ENCODE data around the gene PCSK2. TPM values are rescaled to one million over a fixed set of nuclear protein-coding genes. Genes with fewer than 3 reads are reported as not detected.

Gene PCSK2
- total RNA-seq, 2 experiments from 2014 or later: not detected

DNA sequence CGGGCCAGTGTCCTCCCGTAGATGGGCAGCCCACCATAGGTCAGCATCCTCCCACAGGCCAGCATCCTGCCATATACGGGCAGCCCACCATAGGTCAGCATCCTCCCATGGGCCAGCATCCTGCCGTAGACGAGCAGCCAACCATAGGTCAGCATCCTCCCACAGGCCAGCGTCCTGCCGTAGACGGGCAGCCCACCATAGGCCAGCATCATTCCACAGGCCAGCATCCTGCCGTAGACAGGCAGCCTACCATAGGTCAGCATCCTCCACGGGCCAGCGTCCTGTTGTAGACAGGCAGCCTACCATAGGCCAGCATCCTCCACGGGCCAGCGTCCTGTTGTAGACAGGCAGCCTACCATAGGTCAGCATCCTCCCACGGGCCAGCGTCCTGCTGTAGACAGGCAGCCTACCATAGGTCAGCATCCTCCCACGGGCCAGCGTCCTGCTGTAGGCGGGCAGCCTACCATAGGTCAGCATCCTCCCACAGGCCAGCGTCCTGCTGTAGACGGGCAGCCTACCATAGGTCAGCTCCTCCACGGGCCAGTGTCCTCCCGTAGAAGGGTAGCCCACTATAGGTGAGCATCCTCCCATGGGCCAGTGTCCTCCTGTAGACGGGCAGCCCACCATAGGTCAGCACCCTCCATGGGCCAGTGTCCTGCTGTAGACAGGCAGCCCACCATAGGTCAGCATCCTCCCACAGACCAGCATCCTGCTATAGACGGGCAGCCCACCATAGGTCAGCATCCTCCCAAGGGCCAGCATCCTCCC lies 241.4 kb downstream of the PCSK2 start:
- Histone ChIP-seq H3K36me3 (ENCODE audit: insufficient read depth, low read length) (no peaks in the 10 kb centered on the region), H3K4me1 (ENCODE audit: insufficient read depth, low read length, poor library complexity, severe bottlenecking) (no peaks in the 10 kb centered on the region), H4K20me1 (ENCODE audit: insufficient read depth, low read length) (no peaks in the 10 kb centered on the region), H3K9me2 (ENCODE audit: insufficient read depth, low read length) (no peaks in the 10 kb centered on the region), H3K79me2 (ENCODE audit: insufficient read depth, low read depth, low read length) (no peaks in the 10 kb centered on the region), H3K9me3 (ENCODE audit: low read length) (no peaks in the 10 kb centered on the region), H2AFZ (ENCODE audit: low read length) (no peak overlapping the region), H3K4me2 (ENCODE audit: low read length) (no peak overlapping the region), H3K4me3 (ENCODE audit: low read depth, low read length, poor library complexity, severe bottlenecking) (no peak overlapping the region), H3K27ac (ENCODE audit: low read depth, low read length, poor library complexity, severe bottlenecking) (no peak overlapping the region)
- no peak for DNase-seq (ENCODE audit: low spot score)
- CTCF ChIA-PET (ENCODE audit: unreplicated experiment): no interaction called here
- POLR2A ChIA-PET: interaction anchor here (0.6 kb wide), 2 partner anchors 108 to 436 kb away, joined by 4 to 5 read pairs; no protein-coding TSS in a partner anchor
- TF ChIP-seq, protein P1, sequence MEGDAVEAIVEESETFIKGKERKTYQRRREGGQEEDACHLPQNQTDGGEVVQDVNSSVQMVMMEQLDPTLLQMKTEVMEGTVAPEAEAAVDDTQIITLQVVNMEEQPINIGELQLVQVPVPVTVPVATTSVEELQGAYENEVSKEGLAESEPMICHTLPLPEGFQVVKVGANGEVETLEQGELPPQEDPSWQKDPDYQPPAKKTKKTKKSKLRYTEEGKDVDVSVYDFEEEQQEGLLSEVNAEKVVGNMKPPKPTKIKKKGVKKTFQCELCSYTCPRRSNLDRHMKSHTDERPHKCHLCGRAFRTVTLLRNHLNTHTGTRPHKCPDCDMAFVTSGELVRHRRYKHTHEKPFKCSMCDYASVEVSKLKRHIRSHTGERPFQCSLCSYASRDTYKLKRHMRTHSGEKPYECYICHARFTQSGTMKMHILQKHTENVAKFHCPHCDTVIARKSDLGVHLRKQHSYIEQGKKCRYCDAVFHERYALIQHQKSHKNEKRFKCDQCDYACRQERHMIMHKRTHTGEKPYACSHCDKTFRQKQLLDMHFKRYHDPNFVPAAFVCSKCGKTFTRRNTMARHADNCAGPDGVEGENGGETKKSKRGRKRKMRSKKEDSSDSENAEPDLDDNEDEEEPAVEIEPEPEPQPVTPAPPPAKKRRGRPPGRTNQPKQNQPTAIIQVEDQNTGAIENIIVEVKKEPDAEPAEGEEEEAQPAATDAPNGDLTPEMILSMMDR (conservative IDR thresholded peaks at IDR 0.05; ENCODE audit: low read length): no peak
- no peak for TF ChIP-seq EZH2phosphoT487 (IDR thresholded peaks at IDR 0.05; ENCODE audit: borderline replicate concordance, low read depth, low read length)
- no TSS peak for BruUV-seq (replicated peaks)
- intact Hi-C loops (cut with micrococcal nuclease; ENCODE audit: unreplicated experiment): loop anchor here (10.0 kb wide), 1 partner anchor 1477 kb away; no protein-coding TSS in a partner anchor

DNA sequence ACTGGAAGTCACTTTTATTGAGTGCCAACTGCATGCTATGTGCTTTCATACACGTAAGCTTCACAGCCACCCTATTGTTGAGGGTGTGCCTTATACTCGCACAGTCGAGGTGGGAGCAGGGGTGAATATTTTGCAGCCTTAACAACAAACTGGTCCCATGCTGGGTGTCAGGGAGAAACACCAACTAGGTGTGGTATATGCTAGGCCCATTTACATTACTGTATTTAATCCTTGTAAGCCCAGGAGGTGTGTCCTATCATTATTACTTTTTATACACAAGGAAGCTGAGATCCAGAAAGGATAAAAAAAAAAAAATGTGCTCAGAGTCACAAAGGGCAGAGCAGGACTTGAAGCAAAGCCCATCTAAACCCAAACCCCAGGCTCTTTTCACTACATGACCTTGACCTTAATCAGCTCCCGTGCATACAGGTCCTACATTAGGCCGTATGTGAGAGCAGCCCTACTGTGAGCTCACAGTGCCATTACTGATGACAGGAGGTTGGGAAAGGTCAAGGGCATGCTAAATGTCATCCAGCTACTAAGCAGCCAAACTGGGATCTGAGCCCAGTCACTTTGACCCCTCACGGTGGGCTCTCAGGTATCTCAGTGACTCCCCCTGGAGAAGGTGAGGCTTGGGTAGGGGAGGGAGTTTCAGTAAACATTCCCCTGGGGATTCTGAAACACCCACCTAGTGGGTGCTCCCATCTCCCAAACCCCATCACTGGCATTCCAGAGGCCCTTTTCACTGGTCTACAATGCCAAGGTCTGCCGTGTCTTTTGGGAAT lies 242.6 kb downstream of the PCSK2 start:
- CTCF ChIA-PET (ENCODE audit: unreplicated experiment): interaction anchor here (0.5 kb wide), 1 partner anchor 104 kb away, joined by 3 read pairs; no protein-coding TSS in a partner anchor

More for the DNA sequence above, 242.6 kb downstream of the PCSK2 start:
- Histone ChIP-seq H3K79me2 (ENCODE audit: insufficient read depth, low read depth, low read length) (no peaks in the 10 kb centered on the region), H3K36me3 (ENCODE audit: insufficient read depth, low read length) (no peaks in the 10 kb centered on the region), H3K27ac (ENCODE audit: low read depth, low read length, poor library complexity, severe bottlenecking) (no peak overlapping the region), H4K20me1 (ENCODE audit: insufficient read depth, low read length) (no peaks in the 10 kb centered on the region), H3K9me2 (ENCODE audit: insufficient read depth, low read length) (no peaks in the 10 kb centered on the region), H3K4me3 (ENCODE audit: low read depth, low read length, poor library complexity, severe bottlenecking) (no peak overlapping the region), H3K4me1 (ENCODE audit: insufficient read depth, low read length, poor library complexity, severe bottlenecking) (no peaks in the 10 kb centered on the region), H3K9me3 (ENCODE audit: low read length) (no peaks in the 10 kb centered on the region), H2AFZ (ENCODE audit: low read length) (no peak overlapping the region), H3K4me2 (ENCODE audit: low read length) (no peak overlapping the region)
- intact Hi-C loops (cut with micrococcal nuclease; ENCODE audit: unreplicated experiment): loop anchor here (10.0 kb wide), 1 partner anchor 1475 kb away; no protein-coding TSS in a partner anchor
- POLR2A ChIA-PET: interaction anchor here (0.6 kb wide), 1 partner anchor 13 kb away, joined by 4 read pairs; no protein-coding TSS in a partner anchor
- no peak for DNase-seq (ENCODE audit: low spot score)
- no TSS peak for BruUV-seq (replicated peaks)
- no peak for TF ChIP-seq EZH2phosphoT487 (IDR thresholded peaks at IDR 0.05; ENCODE audit: borderline replicate concordance, low read depth, low read length)
- TF ChIP-seq, protein P1 (conservative IDR thresholded peaks at IDR 0.05; ENCODE audit: low read length): no peak
